T47D (cell line): ENCODE measurements around the gene FUT9.

ENCODE experiments used
- DNase-seq, 2 experiments: peaks; one replicate each; pipeline versions ENCODE4 v3.0.0 to v3.0.0-alpha.2; 2011 to 2012; ENCODE audit warnings: low read depth in 1 of 2, low spot score in 1 of 2
- JUND ChIP-seq: IDR thresholded peaks from 2 replicates; pipeline ENCODE4 v1.6.1; 2012; ENCODE audit warnings: low read depth
- in situ Hi-C: cut with HindIII; loops from 2 replicates; pipeline ENCODE4 v1.10.0; 2016; ENCODE audit warnings: low sequenced_read_pairs, low pct_unique_long_range_greater_than_20kb

Gene FUT9

GRCh38 chr6:96162711-96163120, 146.9 kb downstream of the FUT9 start:
- DNase-seq, result no peak
- no peak for TF ChIP-seq JUND
- in situ Hi-C loops, result no loop called here

GRCh38 chr6:96164802-96165201, 149.0 kb downstream of the FUT9 start:
- DNase-seq, result no peak
- in situ Hi-C loops, result no loop called here
- TF ChIP-seq JUND, result no peak

GRCh38 chr6:96171112-96171511, 155.3 kb downstream of the FUT9 start:
- in situ Hi-C loops, result no loop called here
- TF ChIP-seq JUND, result no peak
- DNase-seq, result no peak

- in situ Hi-C loops, result no loop called here
- TF ChIP-seq JUND, result no peak
- no peak for DNase-seq
Measured at GRCh38 chr6:96184798-96185197, 169.0 kb downstream of the FUT9 start.

- no peak for DNase-seq
- in situ Hi-C loops, result no loop called here
- TF ChIP-seq JUND, result no peak
Measured at GRCh38 chr6:96186094-96186493, 170.3 kb downstream of the FUT9 start.

- in situ Hi-C loops, result no loop called here
- peak in 1 of 2 experiments; percentile 57 for DNase-seq
- TF ChIP-seq JUND, result no peak
Measured at GRCh38 chr6:96186516-96187195, 170.9 kb downstream of the FUT9 start.

- DNase-seq, result peak in 1 of 2 experiments; percentile 95
- TF ChIP-seq JUND, result no peak
- in situ Hi-C loops, result no loop called here
Measured at GRCh38 chr6:96194675-96195074, 178.9 kb downstream of the FUT9 start.

GRCh38 chr6:96195272-96195671, 179.5 kb downstream of the FUT9 start:
- peak in 1 of 2 experiments; percentile 91 for DNase-seq
- TF ChIP-seq JUND, result peak; percentile 78; the same call in 1 of the 2 replicates
- in situ Hi-C loops, result no loop called here

GRCh38 chr6:96196633-96197032, 180.9 kb downstream of the FUT9 start:
- DNase-seq, result peak in 1 of 2 experiments; percentile 95
- peak; percentile 72 for TF ChIP-seq JUND
- in situ Hi-C loops, result no loop called here

- in situ Hi-C loops, result no loop called here
- TF ChIP-seq JUND, result no peak; the same call in 1 of the 2 replicates
Measured at GRCh38 chr6:96197241-96197640, 181.5 kb downstream of the FUT9 start.

GRCh38 chr6:96202571-96202970, 186.8 kb downstream of the FUT9 start:
- DNase-seq, result no peak
- in situ Hi-C loops, result no loop called here

More at GRCh38 chr6:96197241-96197640, 181.5 kb downstream of the FUT9 start:
- DNase-seq, result peak in 1 of 2 experiments; percentile 90

GRCh38 chr6:96211341-96211740, 195.6 kb downstream of the FUT9 start:
- no peak for DNase-seq
- TF ChIP-seq JUND, result no peak
- in situ Hi-C loops, result no loop called here

More at GRCh38 chr6:96202571-96202970, 186.8 kb downstream of the FUT9 start:
- TF ChIP-seq JUND, result no peak

GRCh38 chr6:96212066-96212465, 196.3 kb downstream of the FUT9 start:
- TF ChIP-seq JUND, result no peak
- in situ Hi-C loops, result no loop called here
- DNase-seq, result no peak

- no peak for DNase-seq
- in situ Hi-C loops, result no loop called here
- no peak for TF ChIP-seq JUND
Measured at GRCh38 chr6:96213784-96214183, 198.0 kb downstream of the FUT9 start.
